ENCODE data around the gene TTLL10. TPM values are rescaled to one million over a fixed set of nuclear protein-coding genes. Genes with fewer than 3 reads are reported as not detected.

TTLL10 gene
- total and polyA plus RNA-seq, 4 donors = not detected

DNA sequence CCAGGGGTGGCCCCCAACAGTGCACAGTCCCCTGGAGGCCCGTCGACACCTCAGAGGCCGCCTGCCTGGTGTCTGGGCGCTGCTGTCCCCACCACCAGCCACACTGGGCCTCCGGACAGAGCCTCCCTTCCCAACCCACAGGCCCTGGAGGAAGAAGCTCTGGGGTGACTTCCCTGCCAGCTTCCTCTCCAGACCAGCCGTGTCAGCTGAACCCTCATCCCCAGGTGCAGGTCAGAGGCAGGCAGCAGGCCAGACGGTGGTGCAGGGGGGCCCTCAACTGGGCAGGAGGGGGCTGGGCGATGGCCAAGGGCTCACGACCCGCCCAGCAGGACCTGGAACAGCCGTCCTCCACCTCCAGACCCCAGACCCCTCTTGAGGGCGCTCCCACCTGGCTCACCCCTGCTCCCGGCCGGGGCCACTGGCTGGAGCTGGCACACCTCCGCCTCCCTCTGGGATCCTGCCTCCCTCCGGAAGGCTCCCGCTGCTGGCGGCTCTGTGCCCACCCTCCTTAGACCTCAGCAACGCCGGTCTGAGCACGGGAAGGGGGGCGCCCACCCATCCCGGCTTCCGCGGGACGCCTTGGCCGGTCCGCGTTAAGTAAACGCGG is 32.2 kb downstream of the TTLL10 start:
- peaks cover 0 to 8% (median 0%) of the 10 kb centered on the region in 4 donors for H3K27me3 ChIP-seq (ENCODE audit: control insufficient read depth in 4 of 4, insufficient read depth in 4 of 4, low read length in 3 of 4)
- no peaks in the 10 kb centered on the region for H3K36me3 ChIP-seq (ENCODE audit: control insufficient read depth in 4 of 4, insufficient read depth in 3 of 4, low read depth in 1 of 4, low read length in 3 of 4)
- H3K4me3 ChIP-seq (ENCODE audit: low read depth in 1 of 3, low read length in 3 of 3) = peak overlapping the region in 1 of 3 donors; percentile 6
- H3K4me1 ChIP-seq (ENCODE audit: control insufficient read depth in 4 of 4, insufficient read depth in 4 of 4, low read length in 3 of 4) = peaks cover 0 to 6% (median 4%) of the 10 kb centered on the region in 4 donors
- no peak overlapping the region for H3K9ac ChIP-seq (ENCODE audit: low read depth in 1 of 2, low read length in 2 of 2)
- no peak for DNase-seq (ENCODE audit: low spot score)
- no peak overlapping the region for H3K27ac ChIP-seq (ENCODE audit: low read depth in 1 of 2, low read length in 2 of 2)
- 27% methylated on average over 31 of the region's 31 CpGs for WGBS
- TF ChIP-seq TAF1 (conservative IDR thresholded peaks at IDR 0.05) (no peak), NR2F2 (IDR thresholded peaks at IDR 0.05) (no peak), ATF3 (IDR thresholded peaks at IDR 0.05) (no peak), SP1 (IDR thresholded peaks at IDR 0.05) (no peak), ZBTB33 (IDR thresholded peaks at IDR 0.05) (no peak), YY1 (IDR thresholded peaks at IDR 0.05) (no peak), GABPA (IDR thresholded peaks at IDR 0.05 in 1 of 2, conservative IDR thresholded peaks at IDR 0.05 in 1 of 2) (no peak), HNF4A (conservative IDR thresholded peaks at IDR 0.05) (no peak), JUND (IDR thresholded peaks at IDR 0.05) (no peak), FOXA1 (IDR thresholded peaks at IDR 0.05) (no peak)
- H3K9me3 ChIP-seq (ENCODE audit: control insufficient read depth in 4 of 4, low read length in 3 of 4) = no peaks in the 10 kb centered on the region

GRCh38 chr1:1206376-1206965 is 32.8 kb downstream of the TTLL10 start, which contains the start of gene TNFRSF18:
Gene TNFRSF18, minus strand, starts transcription at chr1:1206592. Its CDS starts 21 bp downstream, at chr1:1206571.
- no peaks in the 10 kb centered on the region for H3K36me3 ChIP-seq (ENCODE audit: control insufficient read depth in 4 of 4, insufficient read depth in 3 of 4, low read depth in 1 of 4, low read length in 3 of 4)
- H3K27me3 ChIP-seq (ENCODE audit: control insufficient read depth in 4 of 4, insufficient read depth in 4 of 4, low read length in 3 of 4) = peaks cover 0 to 8% (median 0%) of the 10 kb centered on the region in 4 donors
- no peaks in the 10 kb centered on the region for H3K9me3 ChIP-seq (ENCODE audit: control insufficient read depth in 4 of 4, low read length in 3 of 4)
- peak within 1 kb of the TSS in 1 of 3 donors; percentile 6 for H3K4me3 ChIP-seq (ENCODE audit: low read depth in 1 of 3, low read length in 3 of 3)
- H3K27ac ChIP-seq (ENCODE audit: low read depth in 1 of 2, low read length in 2 of 2) = no peak within 1 kb of the TSS
- no peak within 1 kb of the TSS for H3K9ac ChIP-seq (ENCODE audit: low read depth in 1 of 2, low read length in 2 of 2)
- TF ChIP-seq GABPA (IDR thresholded peaks at IDR 0.05 in 1 of 2, conservative IDR thresholded peaks at IDR 0.05 in 1 of 2) = no peak
- no peak for TF ChIP-seq YY1 (IDR thresholded peaks at IDR 0.05)
- no peak for TF ChIP-seq ATF3 (IDR thresholded peaks at IDR 0.05)
- TF ChIP-seq HNF4G (IDR thresholded peaks at IDR 0.05) = no peak
- H3K4me1 ChIP-seq (ENCODE audit: control insufficient read depth in 4 of 4, insufficient read depth in 4 of 4, low read length in 3 of 4) = peaks cover 0 to 6% (median 1%) of the 10 kb centered on the region in 4 donors
- WGBS = 6% methylated on average over 49 of the region's 49 CpGs
- DNase-seq (ENCODE audit: low spot score) = no peak

DNA sequence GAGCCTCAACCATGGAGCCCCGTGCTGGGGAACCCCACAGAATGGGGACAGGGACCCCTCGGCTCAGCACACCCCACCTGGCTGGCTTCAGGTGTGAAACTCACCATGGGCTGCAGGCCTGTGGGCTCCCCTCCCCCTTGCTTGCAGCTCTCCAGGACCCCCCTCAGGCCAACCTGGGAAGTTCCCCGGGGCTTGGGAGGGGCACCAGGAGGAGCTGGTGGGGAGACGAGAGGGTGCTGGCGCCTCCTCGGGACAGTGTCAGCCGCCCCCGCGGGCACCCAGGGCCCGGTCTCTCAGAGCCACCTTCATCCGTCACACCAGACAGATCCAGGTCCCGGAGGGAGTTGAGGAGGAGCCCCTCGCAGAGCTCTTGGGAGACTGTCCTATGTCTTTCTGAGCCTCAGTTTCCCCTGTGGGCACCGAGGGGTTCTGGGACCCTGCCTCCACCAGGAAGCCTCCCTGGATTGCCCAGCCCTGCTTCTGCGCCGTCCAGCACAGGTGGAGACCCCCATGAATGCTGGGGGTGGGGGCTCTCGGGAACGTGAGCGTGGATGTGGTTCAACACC is 33.4 kb downstream of the TTLL10 start:
- peaks cover 0 to 8% (median 0%) of the 10 kb centered on the region in 4 donors for H3K27me3 ChIP-seq (ENCODE audit: control insufficient read depth in 4 of 4, insufficient read depth in 4 of 4, low read length in 3 of 4)
- no peak overlapping the region for H3K4me3 ChIP-seq (ENCODE audit: low read depth in 1 of 3, low read length in 3 of 3)
- no peaks in the 10 kb centered on the region for H3K36me3 ChIP-seq (ENCODE audit: control insufficient read depth in 4 of 4, insufficient read depth in 3 of 4, low read depth in 1 of 4, low read length in 3 of 4)
- no peak overlapping the region for H3K27ac ChIP-seq (ENCODE audit: low read depth in 1 of 2, low read length in 2 of 2)
- no peak for DNase-seq (ENCODE audit: low spot score)
- WGBS = 55% methylated on average over 19 of the region's 19 CpGs
- H3K4me1 ChIP-seq (ENCODE audit: control insufficient read depth in 4 of 4, insufficient read depth in 4 of 4, low read length in 3 of 4) = peaks cover 0 to 6% (median 1%) of the 10 kb centered on the region in 4 donors
- no peaks in the 10 kb centered on the region for H3K9me3 ChIP-seq (ENCODE audit: control insufficient read depth in 4 of 4, low read length in 3 of 4)
- no peak overlapping the region for H3K9ac ChIP-seq (ENCODE audit: low read depth in 1 of 2, low read length in 2 of 2)
- TF ChIP-seq FOXA1 (IDR thresholded peaks at IDR 0.05) (no peak), JUND (IDR thresholded peaks at IDR 0.05) (no peak), RXRA (IDR thresholded peaks at IDR 0.05) (no peak), YY1 (IDR thresholded peaks at IDR 0.05) (no peak), TAF1 (conservative IDR thresholded peaks at IDR 0.05) (no peak), EGR1 (IDR thresholded peaks at IDR 0.05; ENCODE audit: low read depth in 2 of 2) (no peak), RAD21 (IDR thresholded peaks at IDR 0.05) (no peak), SP1 (IDR thresholded peaks at IDR 0.05) (no peak), GABPA (IDR thresholded peaks at IDR 0.05 in 1 of 2, conservative IDR thresholded peaks at IDR 0.05 in 1 of 2) (no peak), REST (IDR thresholded peaks at IDR 0.05) (no peak), HNF4A (conservative IDR thresholded peaks at IDR 0.05) (no peak), MAX (IDR thresholded peaks at IDR 0.05) (no peak), NR2F2 (IDR thresholded peaks at IDR 0.05) (no peak)
- TF ChIP-seq, protein P1, sequence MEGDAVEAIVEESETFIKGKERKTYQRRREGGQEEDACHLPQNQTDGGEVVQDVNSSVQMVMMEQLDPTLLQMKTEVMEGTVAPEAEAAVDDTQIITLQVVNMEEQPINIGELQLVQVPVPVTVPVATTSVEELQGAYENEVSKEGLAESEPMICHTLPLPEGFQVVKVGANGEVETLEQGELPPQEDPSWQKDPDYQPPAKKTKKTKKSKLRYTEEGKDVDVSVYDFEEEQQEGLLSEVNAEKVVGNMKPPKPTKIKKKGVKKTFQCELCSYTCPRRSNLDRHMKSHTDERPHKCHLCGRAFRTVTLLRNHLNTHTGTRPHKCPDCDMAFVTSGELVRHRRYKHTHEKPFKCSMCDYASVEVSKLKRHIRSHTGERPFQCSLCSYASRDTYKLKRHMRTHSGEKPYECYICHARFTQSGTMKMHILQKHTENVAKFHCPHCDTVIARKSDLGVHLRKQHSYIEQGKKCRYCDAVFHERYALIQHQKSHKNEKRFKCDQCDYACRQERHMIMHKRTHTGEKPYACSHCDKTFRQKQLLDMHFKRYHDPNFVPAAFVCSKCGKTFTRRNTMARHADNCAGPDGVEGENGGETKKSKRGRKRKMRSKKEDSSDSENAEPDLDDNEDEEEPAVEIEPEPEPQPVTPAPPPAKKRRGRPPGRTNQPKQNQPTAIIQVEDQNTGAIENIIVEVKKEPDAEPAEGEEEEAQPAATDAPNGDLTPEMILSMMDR (IDR thresholded peaks at IDR 0.05; ENCODE audit: low read depth, low read length, missing input control) = no peak

Measured in liver (tissue), 9 donors.